Stomach (tissue), 9 donors: ENCODE data around the gene KCNJ9. TPM values are rescaled to one million over a fixed set of nuclear protein-coding genes. Genes with fewer than 3 reads are reported as not detected.

Experiments used
- DNase-seq, 2 donors: peaks; one replicate each; pipeline versions ENCODE4 v3.0.0 to v3.0.0-alpha.2; 2013 to 2019
- H3K27ac ChIP-seq, 5 donors: fragments of 200-600 bp in 4 of 5; sonication (generic) in 4 of 5; one replicate each; pipeline ENCODE4 v1.5.1; 2013 to 2019; ENCODE audit warnings: mild to moderate bottlenecking in 1 of 5, moderate library complexity in 1 of 5
- H3K27me3 ChIP-seq, 3 donors: fragments of 200-600 bp; sonication (generic); one replicate each; pipeline ENCODE4 v1.5.1; 2017 to 2019; ENCODE audit warnings: mixed run types in 1 of 3
- H3K36me3 ChIP-seq, 4 donors: fragments of 200-600 bp; sonication (generic); 1 replicate in 3 of 4; 2 replicates in 1 of 4; pipeline ENCODE4 v1.5.1; 2016 to 2019
- H3K4me1 ChIP-seq, 4 donors: fragments of 200-600 bp; sonication (generic); one replicate each; pipeline ENCODE4 v1.5.1; 2016 to 2019
- H3K4me3 ChIP-seq, 4 donors: fragments of 200-600 bp; sonication (generic) in 3 of 4; one replicate each; pipeline ENCODE4 v1.5.1; 2016 to 2019; ENCODE audit warnings: mild to moderate bottlenecking in 1 of 4
- H3K9me3 ChIP-seq, 4 donors: fragments of 200-600 bp; sonication (generic); one replicate each; pipeline ENCODE4 v1.5.1; 2016 to 2019
- EP300 ChIP-seq: sonication (generic); formaldehyde crosslinking; IDR thresholded peaks from one replicate; pipeline ENCODE4 v1.6.1; 2017; ENCODE audit warnings: antibody characterized with exemption
- POLR2A ChIP-seq, 4 donors: fragments of 450-650 bp; IDR thresholded peaks; one replicate each; pipeline ENCODE4 v1.6.1; 2016; ENCODE audit warnings: antibody characterized with exemption in 4 of 4, control low read depth in 2 of 4, mild to moderate bottlenecking in 1 of 4, moderate library complexity in 1 of 4
- POLR2AphosphoS5 ChIP-seq, 3 donors: sonication (generic); formaldehyde crosslinking; IDR thresholded peaks; one replicate each; pipeline ENCODE4 v1.6.1; 2016; ENCODE audit warnings: antibody characterized with exemption in 3 of 3
- WGBS, 5 donors: extraction: QIAGEN DNeasy Blood & Tissue Kit in 3 of 5; methylation state at CpG; one replicate each; pipeline versions ENCODE4 v1.1.5 to v1.1.7; 2013 to 2018; 5-methylcytosine and 5-hydroxymethylcytosine counted together
- intact Hi-C: fragments of 100-400 bp; cut with DNase I; formaldehyde crosslinking; loops from one replicate; pipeline ENCODE4 v1.15.1; 2023; ENCODE audit warnings: low total_unique reads
- polyA plus RNA-seq, 3 donors: library from polyadenylated mRNA; stranded (reverse); fragments of 200-250 nt; gene quantifications; one replicate each; pipeline ENCODE4 v1.2.3, GENCODE V29; 2013
- total RNA-seq, 5 donors: library from RNA; depleted of rRNA; stranded (reverse); fragments of >200 nt; gene quantifications; one replicate each; pipeline versions ENCODE4 v1.1.0 to v1.2.3, GENCODE V29; 2014 to 2016
- TF ChIP-seq, protein P1 (sequence below), 7 experiments: fragments of 450-650 bp in 4 of 7; fragments of 200-600 bp in 3 of 7; sonication (generic) in 3 of 7; IDR thresholded peaks; one replicate each; pipeline ENCODE4 v1.5.1; 2016 to 2019; ENCODE audit warnings: antibody characterized with exemption in 7 of 7, control low read depth in 2 of 7, mild to moderate bottlenecking in 1 of 7
- donor health status: healthy with polysubstance abuse.
- donor health status: Bipolar disorder and iron deficiency.
- donor health status: healthy.

Gene KCNJ9
- total and polyA plus RNA-seq, 8 donors: 0.03 to 0.87 (median 0.06) TPM; not detected in 5

DNA sequence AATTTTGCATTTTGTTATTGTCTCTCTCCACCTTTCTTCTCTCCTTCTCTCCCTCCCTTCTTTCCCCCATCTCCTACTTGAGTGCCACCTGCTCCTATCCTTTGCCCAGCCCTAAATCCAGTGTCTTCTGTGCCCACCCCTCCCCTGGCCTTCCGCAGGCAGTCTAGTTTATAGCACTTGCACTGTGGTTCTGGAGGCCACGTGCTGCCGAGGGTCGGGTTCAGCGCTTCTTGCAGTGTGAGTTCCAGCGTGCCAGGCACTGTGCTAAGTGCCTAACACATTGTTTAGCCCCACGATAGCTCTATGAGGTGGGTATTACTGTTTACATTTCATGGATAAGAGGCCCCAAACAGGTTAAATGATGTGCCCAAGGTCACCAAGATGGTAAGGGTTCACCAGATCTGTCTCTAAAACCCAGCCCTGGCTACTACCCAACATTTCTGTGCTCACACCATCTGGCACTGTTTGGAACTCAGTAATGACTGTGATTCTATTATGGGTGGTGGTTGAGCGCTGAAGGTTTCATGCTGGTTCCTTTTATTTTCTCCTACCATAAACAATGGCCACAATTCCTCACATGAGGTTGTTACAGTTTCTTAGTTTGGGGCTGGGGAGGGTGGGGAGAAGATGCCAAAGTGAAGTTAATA, 56.0 kb downstream of the KCNJ9 start:
- Histone ChIP-seq H3K4me1 (peaks cover 0 to 5% (median 1%) of the 10 kb centered on the region in 4 donors), H3K27me3 (peaks cover 0 to 5% (median 0%) of the 10 kb centered on the region in 3 donors), H3K27ac (no peak overlapping the region), H3K4me3 (no peak overlapping the region), H3K9me3 (no peaks in the 10 kb centered on the region), H3K36me3 (peaks cover 0 to 29% (median 9%) of the 10 kb centered on the region in 4 donors)
- TF ChIP-seq POLR2AphosphoS5 (IDR thresholded peaks at IDR 0.05) (no peak), POLR2A (IDR thresholded peaks at IDR 0.05) (no peak), EP300 (no peak)
- TF ChIP-seq, protein P1, sequence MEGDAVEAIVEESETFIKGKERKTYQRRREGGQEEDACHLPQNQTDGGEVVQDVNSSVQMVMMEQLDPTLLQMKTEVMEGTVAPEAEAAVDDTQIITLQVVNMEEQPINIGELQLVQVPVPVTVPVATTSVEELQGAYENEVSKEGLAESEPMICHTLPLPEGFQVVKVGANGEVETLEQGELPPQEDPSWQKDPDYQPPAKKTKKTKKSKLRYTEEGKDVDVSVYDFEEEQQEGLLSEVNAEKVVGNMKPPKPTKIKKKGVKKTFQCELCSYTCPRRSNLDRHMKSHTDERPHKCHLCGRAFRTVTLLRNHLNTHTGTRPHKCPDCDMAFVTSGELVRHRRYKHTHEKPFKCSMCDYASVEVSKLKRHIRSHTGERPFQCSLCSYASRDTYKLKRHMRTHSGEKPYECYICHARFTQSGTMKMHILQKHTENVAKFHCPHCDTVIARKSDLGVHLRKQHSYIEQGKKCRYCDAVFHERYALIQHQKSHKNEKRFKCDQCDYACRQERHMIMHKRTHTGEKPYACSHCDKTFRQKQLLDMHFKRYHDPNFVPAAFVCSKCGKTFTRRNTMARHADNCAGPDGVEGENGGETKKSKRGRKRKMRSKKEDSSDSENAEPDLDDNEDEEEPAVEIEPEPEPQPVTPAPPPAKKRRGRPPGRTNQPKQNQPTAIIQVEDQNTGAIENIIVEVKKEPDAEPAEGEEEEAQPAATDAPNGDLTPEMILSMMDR (IDR thresholded peaks at IDR 0.05): no peak
- DNase-seq: no peak
- WGBS, 5 donors: 78 to 91% (median 86%) methylated on average over 8 of the region's 8 CpGs
- intact Hi-C loops: no loop called here

DNA sequence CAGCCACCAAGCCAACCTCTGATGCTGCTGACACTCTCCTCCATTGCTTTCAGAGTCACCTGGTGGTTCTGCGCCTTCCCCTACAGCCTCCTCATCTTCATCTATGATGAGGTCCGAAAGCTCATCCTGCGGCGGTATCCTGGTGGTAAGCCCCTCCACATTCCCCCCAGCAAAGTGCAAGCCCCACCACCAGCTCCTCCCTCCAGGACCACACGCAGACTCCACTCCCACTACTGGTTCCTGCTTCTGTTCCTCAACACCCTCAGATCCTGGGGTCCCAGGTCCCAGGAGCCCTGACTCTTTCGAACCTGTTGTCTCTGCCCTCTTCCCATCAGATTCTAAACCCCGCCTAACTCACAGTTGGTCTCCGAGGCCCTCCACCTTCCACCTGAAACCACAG, 58.5 kb downstream of the KCNJ9 start:
- Histone ChIP-seq H3K4me1 (no peaks in the 10 kb centered on the region), H3K9me3 (no peaks in the 10 kb centered on the region), H3K36me3 (peaks cover 0 to 23% (median 9%) of the 10 kb centered on the region in 4 donors), H3K27ac (no peak overlapping the region), H3K27me3 (peaks cover 0 to 5% (median 0%) of the 10 kb centered on the region in 3 donors), H3K4me3 (no peak overlapping the region)
- DNase-seq: no peak
- TF ChIP-seq EP300: no peak
- no peak for TF ChIP-seq POLR2A (IDR thresholded peaks at IDR 0.05)
- no peak for TF ChIP-seq POLR2AphosphoS5 (IDR thresholded peaks at IDR 0.05)
- TF ChIP-seq, protein P1 (IDR thresholded peaks at IDR 0.05): no peak
- 90 to 96% (median 92%) methylated on average over 8 of the region's 8 CpGs for WGBS, 5 donors
- intact Hi-C loops: no loop called here

Other genes with a start within 250 kb of the KCNJ9 start
- gene VSIG8, start 218.9 kb upstream of the KCNJ9 start, total RNA-seq: 1 to 10 TPM in 1 of 5 donors, not detected in 4; 2.5 TPM
- under 1 TPM in 1 of 3 donors, not detected in 2; 0.30 TPM for gene VSIG8, start 218.9 kb upstream of the KCNJ9 start, polyA plus RNA-seq
- gene CFAP45, start 181.4 kb upstream of the KCNJ9 start, total RNA-seq: 1 to 10 TPM in 1 of 5 donors, under 1 TPM in 1, not detected in 3; 0.73 to 1.0 TPM
- gene CFAP45, start 181.4 kb upstream of the KCNJ9 start, polyA plus RNA-seq: under 1 TPM in 2 of 3 donors, not detected in 1; 0.30 to 0.31 TPM
- gene TAGLN2, start 156.0 kb upstream of the KCNJ9 start, total RNA-seq: 100 to 1,000 TPM in 4 of 5 donors, 10 to 100 TPM in 1; 49.0 to 445 (median 239) TPM
- gene TAGLN2, start 156.0 kb upstream of the KCNJ9 start, polyA plus RNA-seq: 1,000 to 10,000 TPM in 1 of 3 donors, 100 to 1,000 TPM in 2; 306 to 1,290 (median 583) TPM
- gene IGSF9, start 135.9 kb upstream of the KCNJ9 start, total RNA-seq: 10 to 100 TPM in 3 of 5 donors, 1 to 10 TPM in 2; 4.9 to 36.2 (median 15.6) TPM
- 1 to 10 TPM; 2.0 to 8.2 (median 7.3) TPM for gene IGSF9, start 135.9 kb upstream of the KCNJ9 start, polyA plus RNA-seq
- not detected for gene SLAMF9, start 127.3 kb upstream of the KCNJ9 start, total RNA-seq
- gene SLAMF9, start 127.3 kb upstream of the KCNJ9 start, polyA plus RNA-seq: under 1 TPM in 1 of 3 donors, not detected in 2; 0.87 TPM
- 1 to 10 TPM; 3.5 to 8.7 (median 6.6) TPM for gene PIGM, start 49.5 kb upstream of the KCNJ9 start, total RNA-seq
- 1 to 10 TPM in 2 of 3 donors, under 1 TPM in 1; 0.76 to 3.4 (median 1.6) TPM for gene PIGM, start 49.5 kb upstream of the KCNJ9 start, polyA plus RNA-seq
- not detected for gene KCNJ10, start 11.4 kb upstream of the KCNJ9 start, total RNA-seq
- gene KCNJ10, start 11.4 kb upstream of the KCNJ9 start, polyA plus RNA-seq: 1 to 10 TPM in 1 of 3 donors, under 1 TPM in 2; 0.19 to 1.1 (median 0.78) TPM
- gene IGSF8, start 17.1 kb downstream of the KCNJ9 start, total RNA-seq: 10 to 100 TPM in 3 of 5 donors, 1 to 10 TPM in 2; 4.7 to 65.2 (median 11.6) TPM
- 10 to 100 TPM in 2 of 3 donors, 1 to 10 TPM in 1; 5.8 to 21.7 (median 18.0) TPM for gene IGSF8, start 17.1 kb downstream of the KCNJ9 start, polyA plus RNA-seq
- gene ATP1A2, start 34.2 kb downstream of the KCNJ9 start, total RNA-seq: 100 to 1,000 TPM in 1 of 5 donors, 10 to 100 TPM in 3, 1 to 10 TPM in 1; 7.0 to 104 (median 11.7) TPM
- gene ATP1A2, start 34.2 kb downstream of the KCNJ9 start, polyA plus RNA-seq: 10 to 100 TPM in 1 of 3 donors, under 1 TPM in 2; 0.31 to 17.3 (median 0.56) TPM
- gene ATP1A4, start 70.1 kb downstream of the KCNJ9 start, total RNA-seq: under 1 TPM in 1 of 5 donors, not detected in 4; 0.37 TPM
- gene ATP1A4, start 70.1 kb downstream of the KCNJ9 start, polyA plus RNA-seq: under 1 TPM in 1 of 3 donors, not detected in 2; 0.05 TPM
- under 1 TPM in 1 of 5 donors, not detected in 4; 0.55 TPM for gene CASQ1, start 109.0 kb downstream of the KCNJ9 start, total RNA-seq
- gene CASQ1, start 109.0 kb downstream of the KCNJ9 start, polyA plus RNA-seq: under 1 TPM in 2 of 3 donors, not detected in 1; 0.48 to 0.61 TPM
- 10 to 100 TPM; 26.3 to 75.4 (median 34.8) TPM for gene PEA15, start 123.8 kb downstream of the KCNJ9 start, total RNA-seq
- 100 to 1,000 TPM in 2 of 3 donors, 10 to 100 TPM in 1; 69.4 to 127 (median 107) TPM for gene PEA15, start 123.8 kb downstream of the KCNJ9 start, polyA plus RNA-seq
- 100 to 1,000 TPM in 3 of 5 donors, 10 to 100 TPM in 2; 85.8 to 267 (median 148) TPM for gene DCAF8, start 181.0 kb downstream of the KCNJ9 start, total RNA-seq
- 10 to 100 TPM; 39.4 to 45.1 (median 40.7) TPM for gene DCAF8, start 181.0 kb downstream of the KCNJ9 start, polyA plus RNA-seq
- gene PEX19, start 203.6 kb downstream of the KCNJ9 start, total RNA-seq: 100 to 1,000 TPM in 1 of 5 donors, 10 to 100 TPM in 3, 1 to 10 TPM in 1; 9.3 to 117 (median 56.0) TPM
- 10 to 100 TPM; 15.7 to 29.3 (median 25.4) TPM for gene PEX19, start 203.6 kb downstream of the KCNJ9 start, polyA plus RNA-seq